Retinal pigment epithelial cell (primary cell): ENCODE data around the gene PTPN1.

Experiments
- DNase-seq: peaks from one replicate; pipeline ENCODE4 v3.0.0-alpha.2; 2010; ENCODE audit warnings: low read depth
- H3K4me3 ChIP-seq: 2 replicates; pipeline ENCODE4 v1.5.1; 2011; ENCODE audit warnings: mild to moderate bottlenecking, low read length, control low read depth, moderate library complexity
- CTCF ChIP-seq: conservative IDR thresholded peaks from 2 replicates; pipeline ENCODE4 v1.5.1; 2011; ENCODE audit warnings: low read depth, low read length, control low read depth, inconsistent platforms

Gene PTPN1

GRCh38 chr20:50527068-50527605 lies 17.0 kb downstream of the PTPN1 start:
- no peak overlapping the region for H3K4me3 ChIP-seq
- no peak for TF ChIP-seq CTCF
- no peak for DNase-seq

- no peak overlapping the region for H3K4me3 ChIP-seq
- no peak for TF ChIP-seq CTCF
- DNase-seq = no peak
Observed at GRCh38 chr20:50528129-50528528, 17.9 kb downstream of the PTPN1 start.

- H3K4me3 ChIP-seq = no peak overlapping the region
- no peak for TF ChIP-seq CTCF
- DNase-seq = no peak
Observed at GRCh38 chr20:50528804-50529351, 18.7 kb downstream of the PTPN1 start.

- TF ChIP-seq CTCF = no peak
- DNase-seq = no peak
Observed at GRCh38 chr20:50532221-50532620, 22.0 kb downstream of the PTPN1 start.

GRCh38 chr20:50533061-50533460 lies 22.9 kb downstream of the PTPN1 start:
- no peak for DNase-seq
- TF ChIP-seq CTCF = no peak
- no peak overlapping the region for H3K4me3 ChIP-seq

More at GRCh38 chr20:50532221-50532620, 22.0 kb downstream of the PTPN1 start:
- no peak overlapping the region for H3K4me3 ChIP-seq

GRCh38 chr20:50533464-50533863 lies 23.3 kb downstream of the PTPN1 start:
- H3K4me3 ChIP-seq = no peak overlapping the region
- no peak for DNase-seq
- TF ChIP-seq CTCF = no peak

GRCh38 chr20:50534567-50534966 lies 24.4 kb downstream of the PTPN1 start:
- no peak for TF ChIP-seq CTCF
- no peak overlapping the region for H3K4me3 ChIP-seq
- peak; percentile 89 for DNase-seq
